IMR-90 (cell line): Measurements from ENCODE around the gene CDKL5. TPM values are rescaled to one million over a fixed set of nuclear protein-coding genes. Genes with fewer than 3 reads are reported as not detected.

Experiments used
- ATAC-seq: fragments of 200-7000 bp; cut with Tn5 transposase; 2 replicates; pipeline ENCODE4 v1.9.1; 2020; ENCODE audit warnings: low read depth, mild to moderate bottlenecking, moderate library complexity
- BruUV-seq: library from RNA; stranded (reverse); fragments of 400-500 nt; replicated peaks from 2 replicates; lab custom pipeline; 2021; lab: Mats Ljungman, UMichigan
- CTCF ChIA-PET: fragments of 300-600 bp; formaldehyde crosslinking; extraction: SDS; loops from one replicate; lab custom pipeline; 2021; ENCODE audit warnings: antibody characterized with exemption; lab: Yijun Ruan, JAX
- POLR2A ChIA-PET: fragments of 300-600 bp; sonication (Branson Sonifier 250); formaldehyde crosslinking; loops from one replicate; lab custom pipeline; 2022; ENCODE audit warnings: antibody characterized with exemption; ENCODE audit not compliant: unreplicated experiment; lab: Charles Lee
- DNase-seq: peaks from one replicate; pipeline ENCODE4 v3.0.0; 2013
- H2AFZ ChIP-seq: replicated peaks from 2 replicates; pipeline ENCODE3; 2013; ENCODE audit warnings: low read length, mild to moderate bottlenecking; ENCODE audit not compliant: poor library complexity
- H2AK5ac ChIP-seq: 2 replicates; pipeline ENCODE4 v1.6.1; 2013; ENCODE audit warnings: low read depth, low read length, inconsistent platforms
- H2AK9ac ChIP-seq: replicated peaks from 2 replicates; pipeline ENCODE3; 2013; ENCODE audit warnings: mild to moderate bottlenecking, low read depth, low read length, moderate library complexity; ENCODE audit not compliant: poor library complexity
- H2BK120ac ChIP-seq: 2 replicates; pipeline ENCODE4 v1.6.1; 2013; ENCODE audit warnings: low read depth, low read length, inconsistent platforms
- H2BK15ac ChIP-seq: 3 replicates; pipeline ENCODE4 v1.6.1; 2013; ENCODE audit warnings: low read depth, low read length, inconsistent platforms
- H2BK20ac ChIP-seq: 2 replicates; pipeline ENCODE4 v1.6.1; 2013; ENCODE audit warnings: low read depth, mild to moderate bottlenecking, inconsistent platforms, low read length, moderate library complexity
- H2BK5ac ChIP-seq: 2 replicates; pipeline ENCODE4 v1.6.1; 2013; ENCODE audit warnings: mild to moderate bottlenecking, low read depth, low read length, inconsistent platforms; ENCODE audit not compliant: poor library complexity, severe bottlenecking
- H3K14ac ChIP-seq: replicated peaks from 2 replicates; pipeline ENCODE4 v1.6.1; 2013; ENCODE audit warnings: low read depth, low read length, inconsistent platforms
- H3K18ac ChIP-seq: 2 replicates; pipeline ENCODE4 v1.6.1; 2013; ENCODE audit warnings: low read depth, low read length, control low read depth
- H3K23ac ChIP-seq: 2 replicates; pipeline ENCODE4 v1.6.1; 2013; ENCODE audit warnings: low read depth, low read length, inconsistent platforms
- H3K27ac ChIP-seq: 2 replicates; pipeline ENCODE4 v1.5.1; 2013; ENCODE audit warnings: mild to moderate bottlenecking, control low read depth, low read length; ENCODE audit not compliant: insufficient read depth
- H3K27me3 ChIP-seq: 2 replicates; pipeline ENCODE4 v1.6.1; 2013; ENCODE audit warnings: low read length; ENCODE audit not compliant: control insufficient read depth, insufficient read depth
- H3K36me3 ChIP-seq: 2 replicates; pipeline ENCODE4 v1.6.1; 2013; ENCODE audit warnings: low read length, mixed read lengths; ENCODE audit not compliant: control insufficient read depth, insufficient read depth
- H3K4ac ChIP-seq: 2 replicates; pipeline ENCODE4 v1.6.1; 2013; ENCODE audit warnings: low read depth, low read length, inconsistent platforms
- H3K4me1 ChIP-seq: 2 replicates; pipeline ENCODE4 v1.6.1; 2013; ENCODE audit warnings: low read length, mixed read lengths; ENCODE audit not compliant: control insufficient read depth, insufficient read depth
- H3K4me2 ChIP-seq: 2 replicates; pipeline ENCODE4 v1.6.1; 2013; ENCODE audit warnings: low read depth, mild to moderate bottlenecking, control low read depth, low read length, moderate library complexity
- H3K4me3 ChIP-seq: 2 replicates; pipeline ENCODE4 v1.5.1; 2013; ENCODE audit warnings: low read depth, mild to moderate bottlenecking, control low read depth, low read length, moderate library complexity; ENCODE audit not compliant: insufficient read depth
- H3K56ac ChIP-seq: 2 replicates; pipeline ENCODE4 v1.6.1; 2013; ENCODE audit warnings: low read length, inconsistent platforms; ENCODE audit not compliant: insufficient read depth; ENCODE audit errors: extremely low read depth
- H3K79me1 ChIP-seq, 2 experiments: 2 replicates each; pipeline ENCODE4 v1.6.1; 2013; ENCODE audit warnings: low read length in 2 of 2, inconsistent platforms in 1 of 2, low read depth in 1 of 2
- H3K9ac ChIP-seq: 2 replicates; pipeline ENCODE4 v1.6.1; 2013; ENCODE audit warnings: low read depth, low read length, control low read depth
- H3K9me1 ChIP-seq: 2 replicates; pipeline ENCODE4 v1.6.1; 2013; ENCODE audit warnings: low read length, inconsistent platforms; ENCODE audit not compliant: insufficient read depth
- H3K9me3 ChIP-seq: 2 replicates; pipeline ENCODE4 v1.6.1; 2013; ENCODE audit warnings: low read length; ENCODE audit not compliant: control insufficient read depth, insufficient read depth
- H4K20me1 ChIP-seq: 2 replicates; pipeline ENCODE4 v1.6.1; 2013; ENCODE audit warnings: low read length, inconsistent platforms; ENCODE audit not compliant: insufficient read depth
- H4K5ac ChIP-seq: 2 replicates; pipeline ENCODE4 v1.6.1; 2013; ENCODE audit warnings: mild to moderate bottlenecking, low read depth, low read length, control low read depth
- H4K8ac ChIP-seq, 2 experiments: 2 replicates each; pipeline ENCODE4 v1.6.1; 2013; ENCODE audit warnings: low read depth in 2 of 2, low read length in 2 of 2, control low read depth in 1 of 2, inconsistent platforms in 1 of 2
- H4K91ac ChIP-seq: 2 replicates; pipeline ENCODE4 v1.6.1; 2013; ENCODE audit warnings: low read depth, low read length, inconsistent platforms; ENCODE audit not compliant: insufficient read depth
- BHLHE40 ChIP-seq: fragments of 150-350 bp; IDR thresholded peaks from 2 replicates; pipeline ENCODE4 v1.6.1; 2016; ENCODE audit warnings: mild to moderate bottlenecking, low read depth, low read length
- CEBPB ChIP-seq: IDR thresholded peaks from 2 replicates; pipeline ENCODE4 v1.6.1; 2012; ENCODE audit warnings: low read depth, low read length, improper control_type of control experiment
- CHD1 ChIP-seq: IDR thresholded peaks from 2 replicates; pipeline ENCODE4 v1.6.1; 2012; ENCODE audit warnings: low read depth, low read length, improper control_type of control experiment
- FOS ChIP-seq: fragments of 150-350 bp; IDR thresholded peaks from 2 replicates; pipeline ENCODE4 v1.6.1; 2016; ENCODE audit warnings: low read depth, low read length
- MAZ ChIP-seq: IDR thresholded peaks from 2 replicates; pipeline ENCODE4 v1.6.1; 2012; ENCODE audit warnings: low read depth, mild to moderate bottlenecking, low read length, improper control_type of control experiment, moderate library complexity, borderline replicate concordance
- NFE2L2 ChIP-seq: fragments of 150-350 bp; IDR thresholded peaks from 2 replicates; pipeline ENCODE4 v1.6.1; 2016; ENCODE audit warnings: low read depth, mild to moderate bottlenecking, low read length
- POLR2A ChIP-seq: IDR thresholded peaks from 2 replicates; pipeline ENCODE4 v1.6.1; 2012; ENCODE audit warnings: mild to moderate bottlenecking, low read depth, low read length
- RAD21 ChIP-seq: IDR thresholded peaks from 2 replicates; pipeline ENCODE4 v1.6.1; 2012; ENCODE audit warnings: low read length, improper control_type of control experiment
- SMC3 ChIP-seq: fragments of 150-350 bp; IDR thresholded peaks from 2 replicates; pipeline ENCODE4 v1.6.1; 2016; ENCODE audit warnings: low read depth, mild to moderate bottlenecking, antibody characterized with exemption, low read length, moderate library complexity
- WGBS, 2 experiments: methylation state at CpG; one replicate each; pipeline versions ENCODE4 v1.1.5 to v1.1.7; 2013; ENCODE audit warnings: missing lambda C conversion rate in 2 of 2; ENCODE audit not compliant: insufficient read length in 1 of 2; ENCODE audit errors: extremely low coverage in 2 of 2; 5-methylcytosine and 5-hydroxymethylcytosine counted together
- dilution Hi-C: fragments of 300-500 bp; cut with HindIII; formaldehyde crosslinking; loops from one replicate; pipeline ENCODE4 v1.14.3; 2018; ENCODE audit warnings: low sequenced_read_pairs; ENCODE audit not compliant: unreplicated experiment
- in situ Hi-C: fragments of 300-500 bp; cut with MboI; formaldehyde crosslinking; loops from 3 replicates; pipeline ENCODE4 v1.14.3; 2019; ENCODE audit warnings: low sequenced_read_pairs, inconsistent platforms, mixed read lengths
- intact Hi-C: fragments of 100-400 bp; cut with micrococcal nuclease; formaldehyde crosslinking; loops from 2 replicates; pipeline ENCODE4 v1.10.0; 2022
- polyA plus RNA-seq, 3 experiments: library from polyadenylated mRNA; depleted of rRNA; stranded (reverse); fragments of >200 nt; gene quantifications; 2 replicates each; pipeline ENCODE4 v1.2.3, GENCODE V29; 2012; ENCODE audit warnings: low replicate concordance in 1 of 3
- total RNA-seq: library from RNA; depleted of rRNA; stranded (reverse); fragments of >200 nt; gene quantifications from 2 replicates; pipeline ENCODE4 v1.2.3, GENCODE V29; 2012
- TF ChIP-seq, protein P1 (sequence below): conservative IDR thresholded peaks from 2 replicates; pipeline ENCODE4 v1.5.1; 2012; ENCODE audit warnings: mild to moderate bottlenecking, low read depth, low read length, improper control_type of control experiment
- TF ChIP-seq, protein P2 (sequence below): fragments of 150-350 bp; IDR thresholded peaks from 2 replicates; pipeline ENCODE4 v1.6.1; 2016; ENCODE audit warnings: low read depth, mild to moderate bottlenecking, low read length, moderate library complexity, borderline replicate concordance

CDKL5 gene
- total and polyA plus RNA-seq, 2 of the 4 experiments (the other 2 are of a cell fraction), result 3.5 to 9.7 TPM

DNA sequence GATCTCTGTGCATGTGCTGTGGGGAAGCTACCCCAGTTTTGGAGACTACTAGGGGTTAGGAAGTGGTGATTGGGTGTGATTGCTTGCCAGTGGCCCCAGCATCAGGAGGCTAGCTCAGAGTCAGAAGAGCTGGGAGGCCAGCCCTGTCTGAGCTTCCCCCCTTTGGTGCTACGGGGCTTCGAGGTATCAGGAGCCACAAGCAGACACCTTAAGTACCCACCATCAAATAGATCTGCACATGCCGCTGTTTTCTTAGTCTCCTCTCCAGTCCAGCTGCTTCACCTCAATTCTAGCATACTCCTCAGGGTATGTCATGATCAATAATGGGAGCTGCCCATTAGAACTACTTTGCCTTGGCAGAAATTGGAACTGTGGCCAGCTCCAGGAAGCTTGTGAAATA lies 271.2 kb downstream of the CDKL5 start:
- in situ Hi-C loops, result no loop called here
- CTCF ChIA-PET, result no interaction called here
- ATAC-seq, result no peak

More for the DNA sequence above, 271.2 kb downstream of the CDKL5 start:
- H2BK120ac ChIP-seq, result no peak overlapping the region
- no peak overlapping the region for H2AFZ ChIP-seq
- dilution Hi-C loops, result no loop called here
- no peak overlapping the region for H3K27ac ChIP-seq
- no peak overlapping the region for H3K18ac ChIP-seq
- DNase-seq, result no peak
- no peak overlapping the region for H3K4ac ChIP-seq
- H3K23ac ChIP-seq, result no peak overlapping the region
- no peaks in the 10 kb centered on the region for H3K4me1 ChIP-seq
- no peaks in the 10 kb centered on the region for H3K36me3 ChIP-seq
- H3K56ac ChIP-seq, result no peak overlapping the region
- H2BK20ac ChIP-seq, result no peak overlapping the region
- no peak overlapping the region for H3K9ac ChIP-seq
- intact Hi-C loops, result no loop called here
- no CpG with 5 or more reads among the region's 3 CpGs for WGBS, 2 experiments
- H4K91ac ChIP-seq, result no peak overlapping the region
- TF ChIP-seq FOS (no peak), CEBPB (no peak), CHD1 (no peak), RAD21 (no peak), BHLHE40 (no peak), SMC3 (no peak), MAZ (no peak), POLR2A (no peak), NFE2L2 (no peak)
- TF ChIP-seq, protein P1, sequence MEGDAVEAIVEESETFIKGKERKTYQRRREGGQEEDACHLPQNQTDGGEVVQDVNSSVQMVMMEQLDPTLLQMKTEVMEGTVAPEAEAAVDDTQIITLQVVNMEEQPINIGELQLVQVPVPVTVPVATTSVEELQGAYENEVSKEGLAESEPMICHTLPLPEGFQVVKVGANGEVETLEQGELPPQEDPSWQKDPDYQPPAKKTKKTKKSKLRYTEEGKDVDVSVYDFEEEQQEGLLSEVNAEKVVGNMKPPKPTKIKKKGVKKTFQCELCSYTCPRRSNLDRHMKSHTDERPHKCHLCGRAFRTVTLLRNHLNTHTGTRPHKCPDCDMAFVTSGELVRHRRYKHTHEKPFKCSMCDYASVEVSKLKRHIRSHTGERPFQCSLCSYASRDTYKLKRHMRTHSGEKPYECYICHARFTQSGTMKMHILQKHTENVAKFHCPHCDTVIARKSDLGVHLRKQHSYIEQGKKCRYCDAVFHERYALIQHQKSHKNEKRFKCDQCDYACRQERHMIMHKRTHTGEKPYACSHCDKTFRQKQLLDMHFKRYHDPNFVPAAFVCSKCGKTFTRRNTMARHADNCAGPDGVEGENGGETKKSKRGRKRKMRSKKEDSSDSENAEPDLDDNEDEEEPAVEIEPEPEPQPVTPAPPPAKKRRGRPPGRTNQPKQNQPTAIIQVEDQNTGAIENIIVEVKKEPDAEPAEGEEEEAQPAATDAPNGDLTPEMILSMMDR, result no peak
- TF ChIP-seq, protein P2, sequence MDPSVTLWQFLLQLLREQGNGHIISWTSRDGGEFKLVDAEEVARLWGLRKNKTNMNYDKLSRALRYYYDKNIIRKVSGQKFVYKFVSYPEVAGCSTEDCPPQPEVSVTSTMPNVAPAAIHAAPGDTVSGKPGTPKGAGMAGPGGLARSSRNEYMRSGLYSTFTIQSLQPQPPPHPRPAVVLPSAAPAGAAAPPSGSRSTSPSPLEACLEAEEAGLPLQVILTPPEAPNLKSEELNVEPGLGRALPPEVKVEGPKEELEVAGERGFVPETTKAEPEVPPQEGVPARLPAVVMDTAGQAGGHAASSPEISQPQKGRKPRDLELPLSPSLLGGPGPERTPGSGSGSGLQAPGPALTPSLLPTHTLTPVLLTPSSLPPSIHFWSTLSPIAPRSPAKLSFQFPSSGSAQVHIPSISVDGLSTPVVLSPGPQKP, result no peak
- no peak overlapping the region for H3K4me3 ChIP-seq
- POLR2A ChIA-PET, result no interaction called here
- H3K4me2 ChIP-seq, result no peak overlapping the region
- peaks cover 3% of the 10 kb centered on the region; the same call in 1 of the 2 replicates for H3K9me3 ChIP-seq
- H2BK5ac ChIP-seq, result no peak overlapping the region
- BruUV-seq, result no TSS peak
- H4K8ac ChIP-seq, result no peak overlapping the region
- H4K20me1 ChIP-seq, result no peaks in the 10 kb centered on the region
- no peaks in the 10 kb centered on the region for H3K9me1 ChIP-seq
- H2AK9ac ChIP-seq, result no peak overlapping the region
- no peak overlapping the region for H4K5ac ChIP-seq
- H2BK15ac ChIP-seq, result no peak overlapping the region
- H3K79me1 ChIP-seq, result no peaks in the 10 kb centered on the region
- peaks cover 3% of the 10 kb centered on the region for H3K27me3 ChIP-seq
- no peak overlapping the region for H2AK5ac ChIP-seq
- H3K14ac ChIP-seq, result no peak overlapping the region
